ENCODE data around the gene STAG3.

STAG3 gene

GRCh38 chr7:100154651-100155491 is 22.8 kb upstream of the STAG3 start:
- DNase-seq (ENCODE audit: low read depth), result no peak
- H3K4me3 ChIP-seq (ENCODE audit: low read depth, low read length), result no peak overlapping the region

GRCh38 chr7:100155553-100156317 is 22.0 kb upstream of the STAG3 start:
- no peak for DNase-seq (ENCODE audit: low read depth)
- no peak overlapping the region for H3K4me3 ChIP-seq (ENCODE audit: low read depth, low read length)

- no peak overlapping the region for H3K4me3 ChIP-seq (ENCODE audit: low read depth, low read length)
- no peak for DNase-seq (ENCODE audit: low read depth)
These were observed 21.2 kb upstream of the STAG3 start for GRCh38 chr7:100156331-100157068.

DNA sequence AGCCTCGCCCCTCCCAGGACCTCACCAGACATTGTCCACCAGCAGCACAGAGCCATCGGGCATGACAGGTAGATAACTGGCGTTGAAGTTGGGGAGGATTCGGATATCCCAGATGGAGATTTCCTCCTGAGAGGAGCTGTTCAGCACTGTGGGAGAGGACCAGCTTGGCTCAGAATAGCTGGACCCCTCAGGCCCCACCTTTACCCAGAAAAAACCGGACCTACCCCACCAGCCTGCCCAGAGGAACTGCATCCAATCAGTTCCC is 20.7 kb upstream of the STAG3 start:
- no peak for DNase-seq (ENCODE audit: low read depth)
- H3K4me3 ChIP-seq (ENCODE audit: low read depth, low read length), result no peak overlapping the region

DNA sequence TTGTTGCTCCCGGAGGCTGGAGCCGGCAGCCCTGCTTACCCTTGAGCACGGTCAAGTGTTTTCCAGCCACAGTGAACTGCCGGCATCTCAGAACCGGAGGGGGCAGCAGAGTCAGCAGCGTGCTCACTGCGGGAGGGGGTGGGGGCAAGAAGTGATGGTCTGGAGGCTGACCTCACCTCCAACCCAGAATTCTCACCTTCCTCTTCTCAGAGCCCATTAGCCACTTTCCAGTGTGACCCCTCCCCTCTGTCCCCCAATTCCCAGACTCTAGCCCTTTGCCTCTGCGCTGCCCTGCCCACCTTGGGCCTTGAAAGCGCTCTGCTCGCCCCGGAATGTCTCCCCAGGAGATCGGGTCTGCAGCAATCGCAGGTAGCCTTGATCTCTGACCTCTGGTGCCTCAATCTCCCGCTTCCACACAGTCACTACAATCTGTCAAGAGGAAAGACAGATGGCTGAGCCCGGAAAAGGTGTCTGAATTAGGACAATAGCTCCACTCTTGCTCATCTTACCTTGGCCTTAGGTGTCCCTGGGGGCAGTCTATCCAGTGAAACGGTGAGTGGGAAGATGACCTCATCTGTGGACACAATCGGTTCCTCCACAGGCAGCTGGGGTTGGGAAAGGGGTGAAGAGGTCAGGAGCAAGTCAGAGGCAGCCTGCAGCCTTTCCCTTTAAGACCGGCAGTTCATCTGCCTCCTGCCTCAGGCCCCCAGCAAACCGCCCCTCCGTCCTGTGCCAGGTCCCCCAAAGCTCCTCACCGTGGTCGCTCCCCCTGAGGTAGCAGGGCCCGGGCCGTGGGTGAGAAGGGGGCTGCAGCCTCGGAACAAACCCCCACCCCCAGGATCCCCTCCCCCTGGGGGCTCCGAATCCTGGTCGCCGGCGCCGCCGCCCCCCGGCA is 20.1 kb upstream of the STAG3 start:
- peak; percentile 15 for DNase-seq (ENCODE audit: low read depth)
- H3K4me3 ChIP-seq (ENCODE audit: low read depth, low read length), result peak overlapping the region; percentile 76

- DNase-seq (ENCODE audit: low read depth), result peak; percentile 41
These were observed 19.3 kb upstream of the STAG3 start, which contains the start of gene TRAPPC14 for GRCh38 chr7:100158229-100159098. TSS of gene TRAPPC14 (minus strand) at chr7:100158723. CDS start at chr7:100158499, 224 bp downstream.

DNA sequence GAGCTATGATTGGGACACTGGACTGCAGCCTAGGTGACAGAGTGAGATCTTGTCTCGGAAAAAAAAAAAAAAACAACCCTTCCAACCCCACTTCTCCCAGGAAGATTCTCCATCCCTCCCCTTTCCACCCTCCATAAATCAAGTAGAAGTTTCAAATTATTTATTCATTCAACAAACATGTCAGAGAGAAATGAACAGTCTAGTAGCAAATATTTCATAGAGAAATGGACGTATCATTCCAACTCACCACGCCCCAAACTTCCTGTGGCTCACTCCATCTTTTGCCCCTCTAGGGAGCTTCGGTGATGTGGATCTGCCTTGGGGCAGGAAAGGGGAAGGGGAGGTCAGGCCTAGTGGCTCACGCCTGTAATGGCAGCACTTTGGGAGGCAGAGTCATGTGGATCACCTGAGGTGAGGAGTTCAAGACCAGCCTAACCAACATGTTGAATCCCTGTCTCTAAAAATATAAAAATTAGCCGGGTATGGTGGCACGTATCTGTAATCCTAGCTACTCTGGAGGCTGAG is 18.6 kb upstream of the STAG3 start:
- H3K4me3 ChIP-seq (ENCODE audit: low read depth, low read length), result peak overlapping the region; percentile 76
- no peak for DNase-seq (ENCODE audit: low read depth)

More at GRCh38 chr7:100158229-100159098, 19.3 kb upstream of the STAG3 start, which contains the start of gene TRAPPC14:
- peak within 1 kb of the TSS; percentile 76 for H3K4me3 ChIP-seq (ENCODE audit: low read depth, low read length)

DNA sequence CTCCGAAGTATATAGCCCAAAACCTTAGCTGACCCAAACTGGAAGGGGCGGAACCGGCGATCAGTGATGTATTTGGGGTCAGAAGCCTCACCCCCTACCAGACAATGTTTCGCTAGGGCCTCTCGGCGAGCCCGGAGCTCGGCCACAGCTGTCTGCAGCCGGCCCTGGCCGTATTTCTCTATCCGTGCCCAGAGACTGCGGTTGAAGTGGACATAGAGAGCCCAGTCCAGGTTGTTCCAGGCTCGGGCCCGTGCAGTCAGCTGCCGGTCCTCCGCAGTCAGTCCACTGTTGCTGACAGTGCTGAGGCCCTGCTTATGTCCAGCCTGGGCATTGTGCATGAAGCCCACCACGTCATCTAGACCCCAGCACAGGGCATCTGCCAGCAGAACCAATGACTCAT is 17.7 kb upstream of the STAG3 start:
- no peak overlapping the region for H3K4me3 ChIP-seq (ENCODE audit: low read depth, low read length)
- no peak for DNase-seq (ENCODE audit: low read depth)

DNA sequence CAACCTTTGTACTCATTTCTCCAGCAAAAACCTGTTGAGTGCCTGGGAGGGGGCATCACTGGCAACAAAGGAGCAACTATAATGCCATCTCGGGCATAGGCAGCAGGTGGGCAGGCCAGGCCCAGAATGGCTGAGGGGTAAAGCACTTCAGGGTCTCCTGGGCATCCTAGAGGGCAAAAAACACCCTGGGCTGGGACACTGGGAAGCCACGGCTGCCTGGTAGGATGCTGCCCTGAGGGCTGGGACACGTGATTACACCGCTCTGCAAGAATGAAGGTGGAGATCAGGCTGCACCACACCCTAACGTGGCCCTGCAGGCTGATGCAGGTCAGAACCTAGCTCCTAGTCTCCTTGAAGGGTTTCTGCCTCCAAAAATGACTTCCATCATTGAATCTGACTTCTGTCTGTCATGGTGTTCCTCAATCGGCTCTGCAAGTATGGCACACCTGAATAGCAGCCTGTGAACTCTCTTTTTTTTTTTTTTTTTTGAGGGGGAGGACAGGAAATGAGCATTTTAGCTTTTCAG is 14.6 kb upstream of the STAG3 start:
- DNase-seq (ENCODE audit: low read depth), result no peak
- no peak overlapping the region for H3K4me3 ChIP-seq (ENCODE audit: low read depth, low read length)

- DNase-seq (ENCODE audit: low read depth), result no peak
- H3K4me3 ChIP-seq (ENCODE audit: low read depth, low read length), result no peak overlapping the region
These were observed 13.8 kb upstream of the STAG3 start for GRCh38 chr7:100163871-100164270.

GRCh38 chr7:100166317-100166940 is 11.3 kb upstream of the STAG3 start:
- no peak overlapping the region for H3K4me3 ChIP-seq (ENCODE audit: low read depth, low read length)
- DNase-seq (ENCODE audit: low read depth), result no peak

DNA sequence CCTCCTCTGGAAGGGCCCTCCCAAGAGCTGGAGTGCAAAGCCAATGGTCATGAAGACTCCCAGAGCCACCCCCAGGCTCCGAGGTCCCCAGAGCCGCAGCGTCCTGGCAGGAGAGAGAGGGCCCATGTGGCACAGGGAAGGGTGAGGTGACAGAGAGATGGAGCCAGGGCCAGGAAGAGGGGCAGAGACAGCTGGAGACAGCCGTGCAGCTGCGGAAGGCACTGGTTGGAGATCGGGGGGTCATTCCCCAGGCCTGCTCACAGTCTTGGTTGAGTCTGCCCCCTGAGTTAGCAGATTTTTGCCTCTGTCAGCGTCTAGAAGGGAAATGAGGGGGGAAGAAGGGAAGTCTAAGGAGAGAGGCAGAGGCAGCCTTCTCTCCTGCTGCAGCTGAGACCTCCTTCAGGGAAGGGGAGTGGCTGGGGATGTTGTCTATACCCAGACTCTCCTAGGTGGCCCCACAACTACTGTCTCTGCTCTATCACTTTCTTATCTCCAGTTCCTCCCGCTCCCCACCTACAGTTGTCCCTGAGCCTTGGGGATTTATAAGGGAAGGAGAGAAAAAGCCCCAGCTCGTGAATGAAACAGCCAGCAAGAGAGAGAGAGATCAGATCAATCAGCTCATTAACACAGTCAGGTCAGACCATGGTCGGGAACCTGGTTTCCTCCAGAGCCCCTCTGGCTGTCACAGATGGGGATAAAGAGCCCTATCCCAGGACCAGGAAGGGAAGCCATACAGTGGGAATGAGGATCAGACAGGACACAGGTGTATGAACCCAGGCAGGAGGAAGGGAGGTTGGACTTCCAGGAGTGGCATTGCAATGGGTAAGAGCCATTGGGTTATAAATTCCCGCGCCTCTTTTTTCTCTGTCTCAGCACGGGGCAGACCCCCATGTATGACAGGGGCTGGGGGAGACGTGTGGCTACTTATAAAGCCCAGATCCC is 10.5 kb upstream of the STAG3 start:
- peak overlapping the region; percentile 49 for H3K4me3 ChIP-seq (ENCODE audit: low read depth, low read length)
- no peak for DNase-seq (ENCODE audit: low read depth)

DNA sequence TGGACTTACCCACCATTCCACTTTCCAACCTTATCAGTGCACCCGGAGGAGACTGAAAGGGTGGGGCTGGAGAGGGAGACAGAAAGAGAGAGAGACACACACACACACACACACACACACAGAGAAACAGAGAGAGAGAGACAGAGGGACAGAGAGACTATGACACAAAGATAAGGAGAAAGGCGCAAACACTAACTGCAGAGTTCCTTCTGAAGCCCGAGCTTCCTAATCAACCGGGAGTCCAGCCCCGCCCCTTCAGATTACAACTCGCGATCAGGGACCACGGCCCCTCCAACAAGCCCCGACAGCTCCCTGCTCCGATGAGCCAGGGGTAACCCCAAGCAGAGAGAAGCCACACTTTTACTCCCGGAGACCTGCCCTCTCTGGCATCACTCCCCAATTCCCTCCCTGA is 9.8 kb upstream of the STAG3 start:
- no peak for DNase-seq (ENCODE audit: low read depth)
- H3K4me3 ChIP-seq (ENCODE audit: low read depth, low read length), result peak overlapping the region; percentile 49

GRCh38 chr7:100169147-100169850 is 8.4 kb upstream of the STAG3 start:
- H3K4me3 ChIP-seq (ENCODE audit: low read depth, low read length), result no peak overlapping the region

GRCh38 chr7:100170101-100170897 is 7.4 kb upstream of the STAG3 start:
- DNase-seq (ENCODE audit: low read depth), result no peak
- H3K4me3 ChIP-seq (ENCODE audit: low read depth, low read length), result no peak overlapping the region

More at GRCh38 chr7:100169147-100169850, 8.4 kb upstream of the STAG3 start:
- no peak for DNase-seq (ENCODE audit: low read depth)

Measured in skeletal muscle cell (primary cell).